Sigmoid colon (tissue), 7 donors: Measurements from ENCODE around the gene SLC2A1. TPM values are rescaled to one million over a fixed set of nuclear protein-coding genes. Genes with fewer than 3 reads are reported as not detected.

Experiments used
- polyA plus RNA-seq, 3 donors: library from polyadenylated mRNA; stranded (reverse); fragments of 200-250 nt; gene quantifications; one replicate each; pipeline ENCODE4 v1.2.3, GENCODE V29; 2013
- small RNA-seq, 3 donors: library from RNA; depleted of rRNA; stranded (forward); fragments of <200 nt; gene quantifications; one replicate each; pipeline ENCODE3, GENCODE V24; 2016
- total RNA-seq, 4 donors: library from RNA; depleted of rRNA; stranded (reverse); fragments of >200 nt; gene quantifications; one replicate each; pipeline ENCODE4 v1.1.0, GENCODE V29; 2016
- donor health status: healthy with polysubstance abuse.
- donor health status: Bipolar disorder and iron deficiency.
- donor health status: healthy.

The SLC2A1 gene
- total and polyA plus RNA-seq, 7 donors = 4.2 to 44.9 (median 11.1) TPM

Small RNA genes lying within 50 kb of the gene (small RNA-seq; reads per million reads assigned to genes)
- 0 reads per million in 3 donors for gene RNU6-880P

Other genes starting within 250 kb of the SLC2A1 start
- not detected for gene CLDN19, start 218.6 kb downstream of the SLC2A1 start, total RNA-seq
- under 1 TPM in 1 of 3 donors, not detected in 2; 0.03 TPM for gene CLDN19, start 218.6 kb downstream of the SLC2A1 start, polyA plus RNA-seq
- 10 to 100 TPM; 15.3 to 23.3 (median 19.1) TPM for gene P3H1, start 191.8 kb downstream of the SLC2A1 start, total RNA-seq
- 10 to 100 TPM in 1 of 3 donors, 1 to 10 TPM in 2; 1.8 to 18.4 (median 6.2) TPM for gene P3H1, start 191.8 kb downstream of the SLC2A1 start, polyA plus RNA-seq
- 1 to 10 TPM; 2.2 to 6.9 (median 4.2) TPM for gene C1orf50, start 191.6 kb downstream of the SLC2A1 start, total RNA-seq
- gene C1orf50, start 191.6 kb downstream of the SLC2A1 start, polyA plus RNA-seq = 1 to 10 TPM; 2.3 to 5.2 (median 2.4) TPM
- gene TMEM269, start 173.9 kb downstream of the SLC2A1 start, total RNA-seq = not detected
- under 1 TPM in 1 of 3 donors, not detected in 2; 0.04 TPM for gene TMEM269, start 173.9 kb downstream of the SLC2A1 start, polyA plus RNA-seq
- 10 to 100 TPM in 2 of 4 donors, 1 to 10 TPM in 2; 7.9 to 18.6 (median 11.9) TPM for gene ERMAP, start 141.7 kb downstream of the SLC2A1 start, total RNA-seq
- 10 to 100 TPM in 1 of 3 donors, 1 to 10 TPM in 2; 3.5 to 12.0 (median 6.3) TPM for gene ERMAP, start 141.7 kb downstream of the SLC2A1 start, polyA plus RNA-seq
- gene SVBP, start 141.5 kb downstream of the SLC2A1 start, total RNA-seq = 10 to 100 TPM; 34.6 to 48.1 (median 40.6) TPM
- gene SVBP, start 141.5 kb downstream of the SLC2A1 start, polyA plus RNA-seq = 10 to 100 TPM; 22.5 to 53.5 (median 36.1) TPM
- 10 to 100 TPM in 3 of 4 donors, 1 to 10 TPM in 1; 8.3 to 20.7 (median 15.2) TPM for gene ZNF691, start 112.3 kb downstream of the SLC2A1 start, total RNA-seq
- gene ZNF691, start 112.3 kb downstream of the SLC2A1 start, polyA plus RNA-seq = 1 to 10 TPM; 2.4 to 6.9 (median 3.2) TPM
- gene EBNA1BP2, start 213.4 kb upstream of the SLC2A1 start, total RNA-seq = 10 to 100 TPM; 34.9 to 48.7 (median 41.6) TPM
- gene EBNA1BP2, start 213.4 kb upstream of the SLC2A1 start, polyA plus RNA-seq = 10 to 100 TPM; 51.6 to 75.0 (median 63.7) TPM
- under 1 TPM in 1 of 4 donors, not detected in 3; under 0.01 TPM for gene CFAP57, start 213.5 kb upstream of the SLC2A1 start, total RNA-seq
- gene CFAP57, start 213.5 kb upstream of the SLC2A1 start, polyA plus RNA-seq = under 1 TPM in 1 of 3 donors, not detected in 2; 0.06 TPM